Esophagus squamous epithelium (tissue), 5 donors: ENCODE results near the gene DPCD. TPM values are rescaled to one million over a fixed set of nuclear protein-coding genes. Genes with fewer than 3 reads are reported as not detected.

ENCODE experiments used
- DNase-seq: peaks from one replicate; lab custom pipeline; 2025; lab: John Stamatoyannopoulos, UW
- H3K27ac ChIP-seq, 4 donors: fragments of 200-600 bp; sonication (generic); one replicate each; pipeline ENCODE4 v1.5.1; 2016 to 2019; ENCODE audit warnings: mild to moderate bottlenecking in 1 of 4
- H3K27me3 ChIP-seq, 4 donors: fragments of 200-600 bp; sonication (generic); 1 replicate in 3 of 4; 2 replicates in 1 of 4; pipeline versions ENCODE4 v1.5.1 to v1.6.0; 2017 to 2021; ENCODE audit warnings: antibody characterized with exemption in 1 of 4
- H3K36me3 ChIP-seq, 3 donors: fragments of 200-600 bp; sonication (generic); one replicate each; pipeline ENCODE4 v1.5.1; 2016 to 2019
- H3K4me1 ChIP-seq, 3 donors: fragments of 200-600 bp; sonication (generic); one replicate each; pipeline ENCODE4 v1.5.1; 2017 to 2019
- H3K4me3 ChIP-seq, 4 donors: fragments of 200-600 bp; sonication (generic); 1 replicate in 3 of 4; 2 replicates in 1 of 4; pipeline ENCODE4 v1.5.1; 2016 to 2019; ENCODE audit warnings: mild to moderate bottlenecking in 2 of 4, moderate library complexity in 1 of 4
- H3K9me3 ChIP-seq, 3 donors: fragments of 200-600 bp; sonication (generic); one replicate each; pipeline ENCODE4 v1.5.1; 2016 to 2019
- POLR2A ChIP-seq, 4 donors: fragments of 450-650 bp; IDR thresholded peaks; one replicate each; pipeline ENCODE4 v1.6.1; 2017; ENCODE audit warnings: antibody characterized with exemption in 4 of 4, mild to moderate bottlenecking in 4 of 4, moderate library complexity in 3 of 4
- WGBS, 2 donors: methylation state at CpG; one replicate each; pipeline ENCODE4 v1.1.5; 2018; 5-methylcytosine and 5-hydroxymethylcytosine counted together
- intact Hi-C: fragments of 100-400 bp; cut with DNase I; formaldehyde crosslinking; loops from one replicate; pipeline ENCODE4 v1.15.0; 2022
- total RNA-seq, 4 donors: library from RNA; depleted of rRNA; stranded (reverse); fragments of >200 nt; gene quantifications; one replicate each; pipeline ENCODE4 v1.1.0, GENCODE V29; 2016
- TF ChIP-seq, protein P1 (sequence below), 6 experiments: fragments of 450-650 bp in 4 of 6; fragments of 200-600 bp in 2 of 6; sonication (generic) in 2 of 6; IDR thresholded peaks; one replicate each; pipeline ENCODE4 v1.5.1; 2016 to 2019; ENCODE audit warnings: antibody characterized with exemption in 6 of 6, mild to moderate bottlenecking in 4 of 6, moderate library complexity in 4 of 6
- donor health status: DM: yes; HTN: yes; CAD: no.

The DPCD gene
- total RNA-seq, 4 donors from 2014 or later = 17.4 to 37.9 (median 28.3) TPM

DNA sequence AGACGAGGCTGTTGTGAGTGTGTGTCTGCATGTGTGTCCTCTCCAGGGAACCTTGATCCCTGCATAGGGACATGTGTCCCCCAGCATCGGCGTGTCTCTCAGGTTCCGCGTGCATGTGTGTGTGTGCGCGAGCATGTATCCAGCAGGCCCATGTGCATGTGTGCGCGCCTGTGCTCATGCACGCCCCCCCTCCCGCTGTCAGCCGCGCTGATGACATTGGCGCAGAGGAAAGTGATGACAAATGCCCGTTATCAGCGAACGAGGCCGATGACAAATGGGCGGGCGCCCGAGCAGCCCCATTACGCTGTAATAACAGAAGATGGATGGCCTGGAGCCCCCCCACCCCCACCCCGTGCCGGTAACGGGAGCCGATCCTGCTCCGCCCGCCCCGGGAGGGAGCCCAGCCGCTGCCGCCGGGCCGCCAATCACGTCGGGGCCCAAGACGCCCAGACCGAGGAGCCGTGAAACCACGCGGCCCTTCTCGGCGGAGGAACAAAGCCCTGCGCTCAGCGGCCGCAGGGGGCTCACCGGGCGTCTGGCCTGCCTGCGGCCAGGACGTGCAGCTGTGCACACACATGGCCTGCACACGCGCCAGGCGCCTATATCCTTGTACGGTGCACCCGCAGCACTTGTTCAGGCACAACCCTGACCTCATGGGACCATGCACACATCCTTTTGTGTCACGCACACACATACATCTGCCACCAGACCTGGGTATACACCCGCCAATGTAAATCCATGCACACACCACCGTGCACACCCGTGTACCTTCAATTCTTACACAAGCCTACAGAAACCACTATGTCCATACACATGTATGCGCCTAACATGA lies 21.6 kb upstream of the DPCD start:
- Histone ChIP-seq H3K27me3 (peaks cover 4 to 98% (median 15%) of the 10 kb centered on the region in 4 donors), H3K36me3 (no peaks in the 10 kb centered on the region), H3K27ac (no peak overlapping the region), H3K9me3 (no peaks in the 10 kb centered on the region), H3K4me3 (peak overlapping the region in 2 of 4 donors; percentile 22 to 50), H3K4me1 (peaks cover 19 to 32% (median 22%) of the 10 kb centered on the region in 3 donors)
- TF ChIP-seq POLR2A (IDR thresholded peaks at IDR 0.05) = no peak
- TF ChIP-seq, protein P1, sequence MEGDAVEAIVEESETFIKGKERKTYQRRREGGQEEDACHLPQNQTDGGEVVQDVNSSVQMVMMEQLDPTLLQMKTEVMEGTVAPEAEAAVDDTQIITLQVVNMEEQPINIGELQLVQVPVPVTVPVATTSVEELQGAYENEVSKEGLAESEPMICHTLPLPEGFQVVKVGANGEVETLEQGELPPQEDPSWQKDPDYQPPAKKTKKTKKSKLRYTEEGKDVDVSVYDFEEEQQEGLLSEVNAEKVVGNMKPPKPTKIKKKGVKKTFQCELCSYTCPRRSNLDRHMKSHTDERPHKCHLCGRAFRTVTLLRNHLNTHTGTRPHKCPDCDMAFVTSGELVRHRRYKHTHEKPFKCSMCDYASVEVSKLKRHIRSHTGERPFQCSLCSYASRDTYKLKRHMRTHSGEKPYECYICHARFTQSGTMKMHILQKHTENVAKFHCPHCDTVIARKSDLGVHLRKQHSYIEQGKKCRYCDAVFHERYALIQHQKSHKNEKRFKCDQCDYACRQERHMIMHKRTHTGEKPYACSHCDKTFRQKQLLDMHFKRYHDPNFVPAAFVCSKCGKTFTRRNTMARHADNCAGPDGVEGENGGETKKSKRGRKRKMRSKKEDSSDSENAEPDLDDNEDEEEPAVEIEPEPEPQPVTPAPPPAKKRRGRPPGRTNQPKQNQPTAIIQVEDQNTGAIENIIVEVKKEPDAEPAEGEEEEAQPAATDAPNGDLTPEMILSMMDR (IDR thresholded peaks at IDR 0.05) = no peak
- no peak for DNase-seq
- 5 to 46% methylated on average over 7 to 30 of the region's 59 CpGs for WGBS, 2 donors
- intact Hi-C loops = loop anchor here (5.0 kb wide), 1 partner anchor 349 kb away; no protein-coding TSS in a partner anchor

DNA sequence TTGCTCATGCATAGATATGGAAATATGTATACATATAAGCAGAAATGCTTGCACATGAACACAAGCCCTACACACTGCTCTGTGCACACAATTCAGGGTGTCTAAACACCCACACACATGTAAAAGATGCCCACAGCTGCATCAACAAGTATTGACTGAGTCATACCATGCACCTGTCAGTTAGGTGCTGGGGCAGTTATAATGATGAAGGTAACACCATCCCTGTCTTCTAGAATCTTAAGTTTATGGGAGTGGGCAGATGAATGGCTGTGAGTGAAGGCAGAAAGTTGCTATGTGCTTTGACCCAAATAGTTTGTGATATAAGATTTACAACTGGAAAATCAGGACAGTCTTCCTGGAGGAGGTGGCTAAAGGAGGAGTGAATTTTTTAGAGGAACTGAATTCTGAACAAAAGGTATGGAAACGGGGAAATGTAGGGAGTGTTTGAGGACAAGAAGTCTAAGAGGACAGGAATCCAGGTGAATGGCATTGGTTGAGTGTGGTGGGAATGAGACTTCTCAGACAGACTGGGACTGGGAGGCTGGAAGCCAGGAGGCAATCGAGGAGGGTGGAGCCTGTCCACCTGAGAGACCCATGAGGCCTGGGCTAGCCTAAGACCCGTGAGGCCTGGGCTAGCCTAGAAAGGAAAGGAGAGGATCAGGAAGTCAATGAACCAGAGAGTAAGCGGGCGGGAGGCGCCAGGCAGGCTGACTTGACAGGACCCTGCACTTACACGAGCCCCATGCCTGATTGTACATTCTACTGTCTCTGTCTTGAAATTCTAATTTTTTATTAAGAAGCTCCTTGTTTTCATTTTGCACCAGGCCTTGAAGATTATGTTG lies 20.7 kb upstream of the DPCD start:
- H3K4me1 ChIP-seq = peaks cover 19 to 32% (median 22%) of the 10 kb centered on the region in 3 donors
- 39 to 58% methylated on average over 7 of the region's 7 CpGs for WGBS, 2 donors
- intact Hi-C loops = loop anchor here (5.0 kb wide), 1 partner anchor 350 kb away; no protein-coding TSS in a partner anchor
- DNase-seq = no peak
- H3K36me3 ChIP-seq = no peaks in the 10 kb centered on the region
- no peak overlapping the region for H3K27ac ChIP-seq
- H3K4me3 ChIP-seq = no peak overlapping the region
- peaks cover 0 to under 1% (median 0%) of the 10 kb centered on the region in 3 donors for H3K9me3 ChIP-seq
- TF ChIP-seq, protein P1 (IDR thresholded peaks at IDR 0.05) = no peak
- TF ChIP-seq POLR2A (IDR thresholded peaks at IDR 0.05) = no peak
- peaks cover 4 to 90% (median 15%) of the 10 kb centered on the region in 4 donors for H3K27me3 ChIP-seq

DNA sequence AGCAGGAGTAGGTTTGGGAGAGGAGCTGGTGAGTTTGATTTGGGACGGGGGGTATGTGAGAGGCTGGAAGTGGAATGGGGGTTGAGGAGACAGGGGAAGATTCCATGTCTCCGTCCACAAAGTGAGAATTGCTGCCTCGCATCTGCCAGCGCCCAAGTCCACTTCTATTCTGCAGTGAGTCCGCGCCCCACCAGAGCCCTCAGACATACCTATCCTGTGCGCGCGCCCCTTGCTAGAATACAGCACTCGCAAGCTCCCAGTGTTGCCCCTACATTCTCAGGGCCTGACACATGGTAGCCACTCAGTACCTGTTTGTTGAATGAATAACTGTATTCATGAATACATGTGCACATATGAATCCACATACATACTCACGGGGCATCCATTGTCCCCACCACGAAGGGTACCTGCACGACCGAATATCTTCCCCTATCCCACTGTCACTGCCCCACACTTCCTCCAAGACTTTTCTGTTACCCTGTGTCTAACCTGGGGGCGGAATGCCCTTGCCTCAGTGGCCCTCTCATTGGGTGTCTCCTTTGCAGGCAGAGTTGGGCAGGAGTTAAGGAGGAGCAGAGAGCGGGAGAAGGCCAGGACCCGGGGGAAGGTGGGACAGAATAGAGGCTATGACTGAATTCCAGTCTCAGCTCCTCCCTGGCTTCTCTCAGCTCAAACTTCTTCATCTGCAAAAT lies 19.9 kb upstream of the DPCD start:
- Histone ChIP-seq H3K9me3 (peaks cover 0 to 9% (median 7%) of the 10 kb centered on the region in 3 donors), H3K27ac (no peak overlapping the region), H3K4me1 (peaks cover 19 to 32% (median 22%) of the 10 kb centered on the region in 3 donors), H3K27me3 (peaks cover 4 to 82% (median 15%) of the 10 kb centered on the region in 4 donors), H3K36me3 (no peaks in the 10 kb centered on the region), H3K4me3 (no peak overlapping the region)
- WGBS, 2 donors = 83 to 86% methylated on average over 15 to 17 of the region's 17 CpGs
- intact Hi-C loops = loop anchor here (5.0 kb wide), 1 partner anchor 351 kb away; no protein-coding TSS in a partner anchor
- TF ChIP-seq, protein P1 (IDR thresholded peaks at IDR 0.05) = no peak
- no peak for TF ChIP-seq POLR2A (IDR thresholded peaks at IDR 0.05)
- no peak for DNase-seq

DNA sequence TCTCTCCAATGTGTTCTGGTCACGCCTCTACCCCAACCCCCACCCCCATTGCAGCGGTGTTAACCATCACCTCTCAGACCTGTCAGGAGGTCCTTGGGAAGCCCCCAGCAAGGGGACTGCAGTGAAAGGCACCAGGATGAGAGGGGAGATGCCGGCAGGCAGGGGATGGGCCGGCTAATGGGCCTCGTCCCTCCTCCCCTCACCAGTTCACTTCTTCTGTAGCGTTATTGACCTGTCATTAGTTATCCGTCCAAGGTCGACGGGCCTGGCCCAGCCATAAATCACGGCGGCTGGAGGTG lies 18.8 kb upstream of the DPCD start:
- 0 to 4% methylated on average over 1 to 3 of the region's 11 CpGs for WGBS, 2 donors
- peaks cover 19 to 32% (median 22%) of the 10 kb centered on the region in 3 donors for H3K4me1 ChIP-seq
- no peak for TF ChIP-seq POLR2A (IDR thresholded peaks at IDR 0.05)
- TF ChIP-seq, protein P1 (IDR thresholded peaks at IDR 0.05) = no peak
- intact Hi-C loops = loop anchor here (5.0 kb wide), 1 partner anchor 352 kb away; no protein-coding TSS in a partner anchor
- DNase-seq = no peak
- no peaks in the 10 kb centered on the region for H3K36me3 ChIP-seq
- H3K4me3 ChIP-seq = peak overlapping the region in 1 of 4 donors; percentile 74
- H3K9me3 ChIP-seq = peaks cover 0 to 12% (median 7%) of the 10 kb centered on the region in 3 donors
- peaks cover 4 to 72% (median 15%) of the 10 kb centered on the region in 4 donors for H3K27me3 ChIP-seq
- H3K27ac ChIP-seq = no peak overlapping the region
